Testis (tissue), 2 donors: ENCODE data around the gene RRP1.

ENCODE experiments used
- POLR2A ChIP-seq: fragments of 450-650 bp; IDR thresholded peaks from one replicate; pipeline ENCODE4 v1.6.1; 2017; ENCODE audit warnings: antibody characterized with exemption, mild to moderate bottlenecking, moderate library complexity
- TF ChIP-seq, protein P1 (sequence below), 3 experiments: fragments of 450-650 bp in 2 of 3; fragments of 200-600 bp in 1 of 3; sonication (generic) in 1 of 3; IDR thresholded peaks; one replicate each; pipeline ENCODE4 v1.5.1; 2016 to 2019; ENCODE audit warnings: antibody characterized with exemption in 3 of 3, mild to moderate bottlenecking in 2 of 3, moderate library complexity in 1 of 3

GRCh38 chr21:43774163-43774562, 15.2 kb upstream of the RRP1 start:
- TF ChIP-seq, protein P1, sequence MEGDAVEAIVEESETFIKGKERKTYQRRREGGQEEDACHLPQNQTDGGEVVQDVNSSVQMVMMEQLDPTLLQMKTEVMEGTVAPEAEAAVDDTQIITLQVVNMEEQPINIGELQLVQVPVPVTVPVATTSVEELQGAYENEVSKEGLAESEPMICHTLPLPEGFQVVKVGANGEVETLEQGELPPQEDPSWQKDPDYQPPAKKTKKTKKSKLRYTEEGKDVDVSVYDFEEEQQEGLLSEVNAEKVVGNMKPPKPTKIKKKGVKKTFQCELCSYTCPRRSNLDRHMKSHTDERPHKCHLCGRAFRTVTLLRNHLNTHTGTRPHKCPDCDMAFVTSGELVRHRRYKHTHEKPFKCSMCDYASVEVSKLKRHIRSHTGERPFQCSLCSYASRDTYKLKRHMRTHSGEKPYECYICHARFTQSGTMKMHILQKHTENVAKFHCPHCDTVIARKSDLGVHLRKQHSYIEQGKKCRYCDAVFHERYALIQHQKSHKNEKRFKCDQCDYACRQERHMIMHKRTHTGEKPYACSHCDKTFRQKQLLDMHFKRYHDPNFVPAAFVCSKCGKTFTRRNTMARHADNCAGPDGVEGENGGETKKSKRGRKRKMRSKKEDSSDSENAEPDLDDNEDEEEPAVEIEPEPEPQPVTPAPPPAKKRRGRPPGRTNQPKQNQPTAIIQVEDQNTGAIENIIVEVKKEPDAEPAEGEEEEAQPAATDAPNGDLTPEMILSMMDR (IDR thresholded peaks at IDR 0.05), result no peak
- TF ChIP-seq POLR2A, result no peak
